ENCODE results near the gene FBXL13. TPM values are rescaled to one million over a fixed set of nuclear protein-coding genes. Genes with fewer than 3 reads are reported as not detected.

The FBXL13 gene
- total and polyA plus RNA-seq, 5 donors from 2014 or later = 0.19 to 0.42 TPM; not detected in 3

GRCh38 chr7:102934239-102934638, 140.4 kb downstream of the FBXL13 start:
- H3K27me3 ChIP-seq (ENCODE audit: control insufficient read depth, insufficient read depth, low read length) = peaks cover 2% of the 10 kb centered on the region
- Mint-ChIP-seq H3K4me1 (no peaks in the 10 kb centered on the region), H3K27me3 (no peaks in the 10 kb centered on the region), H3K4me3 (no peak overlapping the region), H3K9me3 (peaks cover 0 to 1% (median 0%) of the 10 kb centered on the region in 7 donors), H3K36me3 (no peaks in the 10 kb centered on the region), H3K27ac (no peak overlapping the region)
- H3K36me3 ChIP-seq (ENCODE audit: control insufficient read depth, insufficient read depth, low read length) = no peaks in the 10 kb centered on the region
- H3K9me3 ChIP-seq (ENCODE audit: control insufficient read depth in 2 of 2, low read length in 2 of 2) = no peaks in the 10 kb centered on the region
- H3K4me3 ChIP-seq (ENCODE audit: low read depth, low read length) = no peak overlapping the region
- no peak for ATAC-seq (ENCODE audit: low read depth in 2 of 2)
- no peaks in the 10 kb centered on the region for H3K4me1 ChIP-seq (ENCODE audit: control insufficient read depth, insufficient read depth, low read length, poor library complexity, severe bottlenecking)
- DNase-seq = no peak
- no peak overlapping the region for H3K27ac ChIP-seq (ENCODE audit: insufficient read depth, low read length, poor library complexity, severe bottlenecking)

GRCh38 chr7:102933763-102934162, 140.8 kb downstream of the FBXL13 start:
- Mint-ChIP-seq H3K4me1 (no peaks in the 10 kb centered on the region), H3K27me3 (peaks cover 4% of the 10 kb centered on the region), H3K9me3 (peaks cover 0 to 1% (median 0%) of the 10 kb centered on the region in 7 donors), H3K27ac (no peak overlapping the region), H3K36me3 (no peaks in the 10 kb centered on the region), H3K4me3 (no peak overlapping the region)
- Histone ChIP-seq H3K27me3 (ENCODE audit: control insufficient read depth, insufficient read depth, low read length) (peaks cover 2% of the 10 kb centered on the region), H3K27ac (ENCODE audit: insufficient read depth, low read length, poor library complexity, severe bottlenecking) (no peak overlapping the region), H3K4me1 (ENCODE audit: control insufficient read depth, insufficient read depth, low read length, poor library complexity, severe bottlenecking) (no peaks in the 10 kb centered on the region), H3K9me3 (ENCODE audit: control insufficient read depth in 2 of 2, low read length in 2 of 2) (no peaks in the 10 kb centered on the region), H3K4me3 (ENCODE audit: low read depth, low read length) (no peak overlapping the region), H3K36me3 (ENCODE audit: control insufficient read depth, insufficient read depth, low read length) (no peaks in the 10 kb centered on the region)
- ATAC-seq (ENCODE audit: low read depth in 2 of 2) (no peak), DNase-seq (no peak)

GRCh38 chr7:102931757-102932156, 142.8 kb downstream of the FBXL13 start:
- H3K36me3 Mint-ChIP-seq = no peaks in the 10 kb centered on the region
- H3K4me1 Mint-ChIP-seq = no peaks in the 10 kb centered on the region
- no peak overlapping the region for H3K27ac Mint-ChIP-seq
- H3K4me1 ChIP-seq (ENCODE audit: control insufficient read depth, insufficient read depth, low read length, poor library complexity, severe bottlenecking) = no peaks in the 10 kb centered on the region
- peaks cover 17% of the 10 kb centered on the region for H3K27me3 Mint-ChIP-seq
- H3K27ac ChIP-seq (ENCODE audit: insufficient read depth, low read length, poor library complexity, severe bottlenecking) = no peak overlapping the region
- ATAC-seq (ENCODE audit: low read depth in 2 of 2) (no peak), DNase-seq (no peak)
- H3K36me3 ChIP-seq (ENCODE audit: control insufficient read depth, insufficient read depth, low read length) = no peaks in the 10 kb centered on the region
- H3K4me3 Mint-ChIP-seq = no peak overlapping the region
- H3K27me3 ChIP-seq (ENCODE audit: control insufficient read depth, insufficient read depth, low read length) = peaks cover 2% of the 10 kb centered on the region
- H3K9me3 Mint-ChIP-seq = peaks cover 0 to 3% (median 0%) of the 10 kb centered on the region in 7 donors
- no peak overlapping the region for H3K4me3 ChIP-seq (ENCODE audit: low read depth, low read length)
- no peaks in the 10 kb centered on the region for H3K9me3 ChIP-seq (ENCODE audit: control insufficient read depth in 2 of 2, low read length in 2 of 2)

- Histone ChIP-seq H3K36me3 (ENCODE audit: control insufficient read depth, insufficient read depth, low read length) (no peaks in the 10 kb centered on the region), H3K9me3 (ENCODE audit: control insufficient read depth in 2 of 2, low read length in 2 of 2) (no peaks in the 10 kb centered on the region), H3K27ac (ENCODE audit: insufficient read depth, low read length, poor library complexity, severe bottlenecking) (no peak overlapping the region), H3K27me3 (ENCODE audit: control insufficient read depth, insufficient read depth, low read length) (no peaks in the 10 kb centered on the region), H3K4me1 (ENCODE audit: control insufficient read depth, insufficient read depth, low read length, poor library complexity, severe bottlenecking) (no peaks in the 10 kb centered on the region), H3K4me3 (ENCODE audit: low read depth, low read length) (no peak overlapping the region)
- Mint-ChIP-seq H3K36me3 (no peaks in the 10 kb centered on the region), H3K4me3 (no peak overlapping the region), H3K9me3 (peaks cover 0 to 3% (median 0%) of the 10 kb centered on the region in 7 donors), H3K27ac (no peak overlapping the region), H3K27me3 (peaks cover 29% of the 10 kb centered on the region), H3K4me1 (no peaks in the 10 kb centered on the region)
- DNase-seq (no peak), ATAC-seq (ENCODE audit: low read depth in 2 of 2) (no peak)
These were observed 147.2 kb downstream of the FBXL13 start for GRCh38 chr7:102927312-102927933.

GRCh38 chr7:102926783-102927140, 147.8 kb downstream of the FBXL13 start:
- H3K9me3 Mint-ChIP-seq = peaks cover 0 to 3% (median 0%) of the 10 kb centered on the region in 7 donors
- Histone ChIP-seq H3K36me3 (ENCODE audit: control insufficient read depth, insufficient read depth, low read length) (no peaks in the 10 kb centered on the region), H3K9me3 (ENCODE audit: control insufficient read depth in 2 of 2, low read length in 2 of 2) (no peaks in the 10 kb centered on the region), H3K27ac (ENCODE audit: insufficient read depth, low read length, poor library complexity, severe bottlenecking) (no peak overlapping the region), H3K27me3 (ENCODE audit: control insufficient read depth, insufficient read depth, low read length) (no peaks in the 10 kb centered on the region), H3K4me3 (ENCODE audit: low read depth, low read length) (no peak overlapping the region), H3K4me1 (ENCODE audit: control insufficient read depth, insufficient read depth, low read length, poor library complexity, severe bottlenecking) (no peaks in the 10 kb centered on the region)
- no peak overlapping the region for H3K27ac Mint-ChIP-seq
- no peaks in the 10 kb centered on the region for H3K4me1 Mint-ChIP-seq
- no peak overlapping the region for H3K4me3 Mint-ChIP-seq
- peaks cover 29% of the 10 kb centered on the region for H3K27me3 Mint-ChIP-seq
- ATAC-seq (ENCODE audit: low read depth in 2 of 2) = no peak
- no peaks in the 10 kb centered on the region for H3K36me3 Mint-ChIP-seq
- no peak for DNase-seq

- H3K27ac Mint-ChIP-seq = no peak overlapping the region
- H3K36me3 ChIP-seq (ENCODE audit: control insufficient read depth, insufficient read depth, low read length) = no peaks in the 10 kb centered on the region
- H3K27me3 ChIP-seq (ENCODE audit: control insufficient read depth, insufficient read depth, low read length) = no peaks in the 10 kb centered on the region
- H3K4me1 ChIP-seq (ENCODE audit: control insufficient read depth, insufficient read depth, low read length, poor library complexity, severe bottlenecking) = no peaks in the 10 kb centered on the region
- no peak overlapping the region for H3K4me3 Mint-ChIP-seq
- peaks cover 0 to 3% (median 0%) of the 10 kb centered on the region in 7 donors for H3K9me3 Mint-ChIP-seq
- H3K27ac ChIP-seq (ENCODE audit: insufficient read depth, low read length, poor library complexity, severe bottlenecking) = no peak overlapping the region
- H3K27me3 Mint-ChIP-seq = peaks cover 29% of the 10 kb centered on the region
- ATAC-seq (ENCODE audit: low read depth in 2 of 2) (no peak), DNase-seq (no peak)
- H3K4me3 ChIP-seq (ENCODE audit: low read depth, low read length) = no peak overlapping the region
- no peaks in the 10 kb centered on the region for H3K9me3 ChIP-seq (ENCODE audit: control insufficient read depth in 2 of 2, low read length in 2 of 2)
- H3K4me1 Mint-ChIP-seq = no peaks in the 10 kb centered on the region
- no peaks in the 10 kb centered on the region for H3K36me3 Mint-ChIP-seq
These were observed 148.4 kb downstream of the FBXL13 start for GRCh38 chr7:102925976-102926782.

- no peaks in the 10 kb centered on the region for H3K9me3 Mint-ChIP-seq
- Histone ChIP-seq H3K36me3 (ENCODE audit: control insufficient read depth, insufficient read depth, low read length) (no peaks in the 10 kb centered on the region), H3K4me3 (ENCODE audit: low read depth, low read length) (no peak overlapping the region), H3K27me3 (ENCODE audit: control insufficient read depth, insufficient read depth, low read length) (no peaks in the 10 kb centered on the region), H3K27ac (ENCODE audit: insufficient read depth, low read length, poor library complexity, severe bottlenecking) (no peak overlapping the region), H3K4me1 (ENCODE audit: control insufficient read depth, insufficient read depth, low read length, poor library complexity, severe bottlenecking) (no peaks in the 10 kb centered on the region), H3K9me3 (ENCODE audit: control insufficient read depth in 2 of 2, low read length in 2 of 2) (no peaks in the 10 kb centered on the region)
- no peak overlapping the region for H3K27ac Mint-ChIP-seq
- H3K4me1 Mint-ChIP-seq = no peaks in the 10 kb centered on the region
- ATAC-seq (ENCODE audit: low read depth in 2 of 2) (no peak), DNase-seq (no peak)
- H3K36me3 Mint-ChIP-seq = no peaks in the 10 kb centered on the region
- no peak overlapping the region for H3K4me3 Mint-ChIP-seq
- no peaks in the 10 kb centered on the region for H3K27me3 Mint-ChIP-seq
These were observed 155.8 kb downstream of the FBXL13 start for GRCh38 chr7:102918845-102919244.
